IMR-90 (cell line): ENCODE data around the gene IDS. TPM values are rescaled to one million over a fixed set of nuclear protein-coding genes. Genes with fewer than 3 reads are reported as not detected.
"Not testable (repeated sequence)": the region's sequence is repeated elsewhere in the genome, so short reads cannot be mapped to it uniquely, and the experiment has no call there.

Experiments used
- ATAC-seq: fragments of 200-7000 bp; cut with Tn5 transposase; 2 replicates; pipeline ENCODE4 v1.9.1; 2020; ENCODE audit warnings: low read depth, mild to moderate bottlenecking, moderate library complexity
- BruUV-seq: library from RNA; stranded (reverse); fragments of 400-500 nt; replicated peaks from 2 replicates; lab custom pipeline; 2021; lab: Mats Ljungman, UMichigan
- CTCF ChIA-PET: fragments of 300-600 bp; formaldehyde crosslinking; extraction: SDS; loops from one replicate; lab custom pipeline; 2021; ENCODE audit warnings: antibody characterized with exemption; lab: Yijun Ruan, JAX
- POLR2A ChIA-PET: fragments of 300-600 bp; sonication (Branson Sonifier 250); formaldehyde crosslinking; loops from one replicate; lab custom pipeline; 2022; ENCODE audit warnings: antibody characterized with exemption; ENCODE audit not compliant: unreplicated experiment; lab: Charles Lee
- DNase-seq: peaks from one replicate; pipeline ENCODE4 v3.0.0; 2013
- H2AFZ ChIP-seq: replicated peaks from 2 replicates; pipeline ENCODE3; 2013; ENCODE audit warnings: low read length, mild to moderate bottlenecking; ENCODE audit not compliant: poor library complexity
- H2AK5ac ChIP-seq: 2 replicates; pipeline ENCODE4 v1.6.1; 2013; ENCODE audit warnings: low read depth, low read length, inconsistent platforms
- H2AK9ac ChIP-seq: replicated peaks from 2 replicates; pipeline ENCODE3; 2013; ENCODE audit warnings: mild to moderate bottlenecking, low read depth, low read length, moderate library complexity; ENCODE audit not compliant: poor library complexity
- H2BK120ac ChIP-seq: 2 replicates; pipeline ENCODE4 v1.6.1; 2013; ENCODE audit warnings: low read depth, low read length, inconsistent platforms
- H2BK15ac ChIP-seq: 3 replicates; pipeline ENCODE4 v1.6.1; 2013; ENCODE audit warnings: low read depth, low read length, inconsistent platforms
- H2BK20ac ChIP-seq: 2 replicates; pipeline ENCODE4 v1.6.1; 2013; ENCODE audit warnings: low read depth, mild to moderate bottlenecking, inconsistent platforms, low read length, moderate library complexity
- H2BK5ac ChIP-seq: 2 replicates; pipeline ENCODE4 v1.6.1; 2013; ENCODE audit warnings: mild to moderate bottlenecking, low read depth, low read length, inconsistent platforms; ENCODE audit not compliant: poor library complexity, severe bottlenecking
- H3K14ac ChIP-seq: replicated peaks from 2 replicates; pipeline ENCODE4 v1.6.1; 2013; ENCODE audit warnings: low read depth, low read length, inconsistent platforms
- H3K18ac ChIP-seq: 2 replicates; pipeline ENCODE4 v1.6.1; 2013; ENCODE audit warnings: low read depth, low read length, control low read depth
- H3K23ac ChIP-seq: 2 replicates; pipeline ENCODE4 v1.6.1; 2013; ENCODE audit warnings: low read depth, low read length, inconsistent platforms
- H3K27ac ChIP-seq: 2 replicates; pipeline ENCODE4 v1.5.1; 2013; ENCODE audit warnings: mild to moderate bottlenecking, control low read depth, low read length; ENCODE audit not compliant: insufficient read depth
- H3K27me3 ChIP-seq: 2 replicates; pipeline ENCODE4 v1.6.1; 2013; ENCODE audit warnings: low read length; ENCODE audit not compliant: control insufficient read depth, insufficient read depth
- H3K36me3 ChIP-seq: 2 replicates; pipeline ENCODE4 v1.6.1; 2013; ENCODE audit warnings: low read length, mixed read lengths; ENCODE audit not compliant: control insufficient read depth, insufficient read depth
- H3K4ac ChIP-seq: 2 replicates; pipeline ENCODE4 v1.6.1; 2013; ENCODE audit warnings: low read depth, low read length, inconsistent platforms
- H3K4me1 ChIP-seq: 2 replicates; pipeline ENCODE4 v1.6.1; 2013; ENCODE audit warnings: low read length, mixed read lengths; ENCODE audit not compliant: control insufficient read depth, insufficient read depth
- H3K4me2 ChIP-seq: 2 replicates; pipeline ENCODE4 v1.6.1; 2013; ENCODE audit warnings: low read depth, mild to moderate bottlenecking, control low read depth, low read length, moderate library complexity
- H3K4me3 ChIP-seq: 2 replicates; pipeline ENCODE4 v1.5.1; 2013; ENCODE audit warnings: low read depth, mild to moderate bottlenecking, control low read depth, low read length, moderate library complexity; ENCODE audit not compliant: insufficient read depth
- H3K56ac ChIP-seq: 2 replicates; pipeline ENCODE4 v1.6.1; 2013; ENCODE audit warnings: low read length, inconsistent platforms; ENCODE audit not compliant: insufficient read depth; ENCODE audit errors: extremely low read depth
- H3K79me1 ChIP-seq, 2 experiments: 2 replicates each; pipeline ENCODE4 v1.6.1; 2013; ENCODE audit warnings: low read length in 2 of 2, inconsistent platforms in 1 of 2, low read depth in 1 of 2
- H3K9ac ChIP-seq: 2 replicates; pipeline ENCODE4 v1.6.1; 2013; ENCODE audit warnings: low read depth, low read length, control low read depth
- H3K9me1 ChIP-seq: 2 replicates; pipeline ENCODE4 v1.6.1; 2013; ENCODE audit warnings: low read length, inconsistent platforms; ENCODE audit not compliant: insufficient read depth
- H3K9me3 ChIP-seq: 2 replicates; pipeline ENCODE4 v1.6.1; 2013; ENCODE audit warnings: low read length; ENCODE audit not compliant: control insufficient read depth, insufficient read depth
- H4K20me1 ChIP-seq: 2 replicates; pipeline ENCODE4 v1.6.1; 2013; ENCODE audit warnings: low read length, inconsistent platforms; ENCODE audit not compliant: insufficient read depth
- H4K5ac ChIP-seq: 2 replicates; pipeline ENCODE4 v1.6.1; 2013; ENCODE audit warnings: mild to moderate bottlenecking, low read depth, low read length, control low read depth
- H4K8ac ChIP-seq, 2 experiments: 2 replicates each; pipeline ENCODE4 v1.6.1; 2013; ENCODE audit warnings: low read depth in 2 of 2, low read length in 2 of 2, control low read depth in 1 of 2, inconsistent platforms in 1 of 2
- H4K91ac ChIP-seq: 2 replicates; pipeline ENCODE4 v1.6.1; 2013; ENCODE audit warnings: low read depth, low read length, inconsistent platforms; ENCODE audit not compliant: insufficient read depth
- WGBS, 2 experiments: methylation state at CpG; one replicate each; pipeline versions ENCODE4 v1.1.5 to v1.1.7; 2013; ENCODE audit warnings: missing lambda C conversion rate in 2 of 2; ENCODE audit not compliant: insufficient read length in 1 of 2; ENCODE audit errors: extremely low coverage in 2 of 2; 5-methylcytosine and 5-hydroxymethylcytosine counted together
- dilution Hi-C: fragments of 300-500 bp; cut with HindIII; formaldehyde crosslinking; loops from one replicate; pipeline ENCODE4 v1.14.3; 2018; ENCODE audit warnings: low sequenced_read_pairs; ENCODE audit not compliant: unreplicated experiment
- in situ Hi-C: fragments of 300-500 bp; cut with MboI; formaldehyde crosslinking; loops from 3 replicates; pipeline ENCODE4 v1.14.3; 2019; ENCODE audit warnings: low sequenced_read_pairs, inconsistent platforms, mixed read lengths
- intact Hi-C: fragments of 100-400 bp; cut with micrococcal nuclease; formaldehyde crosslinking; loops from 2 replicates; pipeline ENCODE4 v1.10.0; 2022
- polyA plus RNA-seq, 3 experiments: library from polyadenylated mRNA; depleted of rRNA; stranded (reverse); fragments of >200 nt; gene quantifications; 2 replicates each; pipeline ENCODE4 v1.2.3, GENCODE V29; 2012; ENCODE audit warnings: low replicate concordance in 1 of 3
- total RNA-seq: library from RNA; depleted of rRNA; stranded (reverse); fragments of >200 nt; gene quantifications from 2 replicates; pipeline ENCODE4 v1.2.3, GENCODE V29; 2012

IDS gene
- total and polyA plus RNA-seq, 2 of the 4 experiments (the other 2 are of a cell fraction): 26.3 to 56.9 TPM

- in situ Hi-C loops, H3K18ac ChIP-seq, H2BK120ac ChIP-seq, H4K8ac ChIP-seq, H2BK15ac ChIP-seq, H3K23ac ChIP-seq, BruUV-seq, H3K9me3 ChIP-seq, H3K79me1 ChIP-seq, H3K9ac ChIP-seq, ATAC-seq, H2AFZ ChIP-seq, H2AK5ac ChIP-seq, H3K27me3 ChIP-seq, H4K20me1 ChIP-seq, H3K27ac ChIP-seq, H3K56ac ChIP-seq, H3K4me2 ChIP-seq, H3K36me3 ChIP-seq, H3K9me1 ChIP-seq, H2AK9ac ChIP-seq, dilution Hi-C loops, POLR2A ChIA-PET, H3K4me1 ChIP-seq, CTCF ChIA-PET, H2BK20ac ChIP-seq, DNase-seq, H3K14ac ChIP-seq, intact Hi-C loops, H2BK5ac ChIP-seq, H3K4me3 ChIP-seq, H4K5ac ChIP-seq, H4K91ac ChIP-seq, H3K4ac ChIP-seq: not testable (repeated sequence)
- 71% methylated on average over 1 of the region's 13 CpGs; no CpG with 5 or more reads in 1 of the 2 experiments for WGBS, 2 experiments
Measured at GRCh38 chrX:149526318-149527033, 21.4 kb upstream of the IDS start.

- WGBS, 2 experiments: no CpG with 5 or more reads among the region's 5 CpGs
- dilution Hi-C loops, H3K4me2 ChIP-seq, H3K4ac ChIP-seq, H3K56ac ChIP-seq, DNase-seq, CTCF ChIA-PET, BruUV-seq, H2BK120ac ChIP-seq, in situ Hi-C loops, H3K4me1 ChIP-seq, H4K91ac ChIP-seq, H2BK20ac ChIP-seq, H4K20me1 ChIP-seq, H3K9me3 ChIP-seq, H4K5ac ChIP-seq, H3K9me1 ChIP-seq, H3K27me3 ChIP-seq, H3K27ac ChIP-seq, intact Hi-C loops, H3K9ac ChIP-seq, H2AFZ ChIP-seq, H2BK5ac ChIP-seq, H3K23ac ChIP-seq, H3K18ac ChIP-seq, H2AK5ac ChIP-seq, H2BK15ac ChIP-seq, POLR2A ChIA-PET, H3K14ac ChIP-seq, H3K36me3 ChIP-seq, H2AK9ac ChIP-seq, H3K79me1 ChIP-seq, H3K4me3 ChIP-seq: not testable (repeated sequence)
- 0 out of 4 replicates have a peak overlapping the region, but pooled peaks of 1 of the 2 experiments have one; percentile 33 for H4K8ac ChIP-seq
- ATAC-seq: peak; percentile 19
Measured at GRCh38 chrX:149525903-149526302, 20.8 kb upstream of the IDS start.
